GM19397 (cell line): ENCODE data around the gene ATXN10.
"Not testable (repeated sequence)": the region's sequence is repeated elsewhere in the genome, so short reads cannot be mapped to it uniquely, and the experiment has no call there.

Source experiments
- ATAC-seq: cut with Tn5 transposase; IDR thresholded peaks from one replicate; pipeline ENCODE4 v1.9.1; 2021; ENCODE audit warnings: mild to moderate bottlenecking, moderate library complexity; ENCODE audit not compliant: unreplicated experiment

The ATXN10 gene

DNA sequence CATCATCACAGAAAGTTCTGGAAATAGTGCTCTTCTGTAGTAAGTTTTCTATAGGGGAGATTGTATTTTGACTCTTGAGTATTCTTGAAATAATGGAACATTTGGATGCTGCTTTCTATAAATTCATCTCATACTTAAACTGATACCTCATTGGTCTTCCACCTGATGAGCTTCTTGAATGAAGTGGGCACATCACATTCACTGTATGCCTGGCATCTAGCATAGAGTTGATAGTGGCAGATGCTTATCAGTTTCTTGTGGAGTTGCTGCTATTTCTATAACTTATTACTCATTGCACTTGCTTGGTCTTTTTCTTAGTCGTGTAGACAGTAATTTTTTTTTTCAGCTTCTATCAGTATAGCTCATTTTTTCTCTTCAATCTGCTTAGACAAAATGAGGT is 5.4 kb downstream of the ATXN10 start:
- no peak for ATAC-seq

DNA sequence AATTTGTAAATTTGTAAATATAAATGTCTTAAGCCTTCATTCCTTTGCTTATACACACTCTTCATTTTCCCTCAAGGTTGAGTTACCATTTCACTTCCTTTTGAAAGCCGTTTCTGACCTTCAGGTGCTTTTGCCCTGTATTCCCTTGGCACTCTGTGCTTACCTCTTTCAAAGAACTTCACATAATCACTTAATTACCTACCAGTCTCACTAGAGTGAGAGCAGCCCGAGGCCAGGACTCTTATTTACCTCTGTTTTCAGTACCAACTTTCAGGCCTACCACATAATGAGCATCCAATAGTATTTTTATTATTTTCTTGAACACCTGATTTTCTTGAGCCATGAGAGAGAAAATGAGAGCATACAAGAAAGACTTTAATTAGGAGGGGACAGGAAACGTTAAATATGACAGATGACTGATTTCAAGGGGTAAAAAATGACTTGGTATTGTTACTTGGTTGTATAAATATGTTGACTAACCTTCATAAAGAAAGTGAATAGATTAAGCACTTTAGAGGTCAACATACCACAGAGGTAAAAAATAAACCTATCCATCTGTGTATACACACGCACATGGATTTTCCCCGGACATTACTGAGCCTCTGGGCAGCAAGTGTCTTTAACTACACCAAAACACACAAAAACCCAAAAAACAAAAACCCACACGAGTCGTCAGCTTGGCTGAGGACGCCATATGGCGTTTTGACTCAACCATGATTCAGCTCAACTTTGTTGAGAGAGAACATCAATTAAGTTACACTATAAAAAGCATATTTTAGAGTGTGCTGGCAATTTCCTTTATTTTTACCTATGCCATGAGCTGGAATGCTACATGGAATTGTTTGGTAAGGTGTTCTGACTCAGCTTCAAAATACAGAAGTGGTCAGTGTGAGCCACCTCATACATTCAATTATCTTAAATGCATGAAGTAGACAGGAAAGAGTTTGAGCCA is 7.6 kb downstream of the ATXN10 start:
- ATAC-seq: no peak

DNA sequence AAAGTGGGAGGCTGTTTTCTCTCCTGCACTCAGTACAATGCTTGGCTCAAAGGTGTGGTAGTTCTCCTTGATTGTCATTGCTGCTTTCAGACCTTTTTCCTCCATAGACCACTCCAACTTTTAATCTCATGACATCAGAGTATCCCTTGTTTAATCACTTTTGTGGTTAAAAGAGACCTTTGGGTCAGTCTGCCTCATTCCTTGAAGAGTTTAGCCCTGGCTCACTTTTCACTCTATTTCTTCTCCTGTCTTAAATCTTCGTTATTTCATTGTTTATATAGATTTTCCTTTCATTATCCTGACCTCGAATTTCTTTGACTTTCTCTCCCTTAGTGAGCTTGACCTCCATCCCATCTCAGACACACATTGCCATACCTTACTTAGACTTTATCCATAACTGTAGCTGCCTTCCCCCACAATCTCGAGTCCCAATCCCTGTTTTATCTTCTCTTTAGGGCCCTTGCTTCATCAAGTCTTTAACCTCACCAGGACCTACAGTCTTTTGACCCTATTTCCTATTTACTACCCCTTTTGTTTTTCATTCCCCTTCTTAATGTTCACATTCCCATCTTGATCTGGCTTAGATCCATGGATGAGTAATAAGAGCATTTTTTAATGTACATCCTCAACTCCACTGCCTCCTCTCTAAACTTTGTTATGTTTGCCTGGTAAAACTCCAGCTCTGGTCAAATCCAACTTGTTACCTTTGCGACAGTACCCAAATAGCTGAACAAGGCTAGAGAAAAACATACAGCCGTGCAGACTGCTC is 9.5 kb downstream of the ATXN10 start:
- no peak for ATAC-seq

DNA sequence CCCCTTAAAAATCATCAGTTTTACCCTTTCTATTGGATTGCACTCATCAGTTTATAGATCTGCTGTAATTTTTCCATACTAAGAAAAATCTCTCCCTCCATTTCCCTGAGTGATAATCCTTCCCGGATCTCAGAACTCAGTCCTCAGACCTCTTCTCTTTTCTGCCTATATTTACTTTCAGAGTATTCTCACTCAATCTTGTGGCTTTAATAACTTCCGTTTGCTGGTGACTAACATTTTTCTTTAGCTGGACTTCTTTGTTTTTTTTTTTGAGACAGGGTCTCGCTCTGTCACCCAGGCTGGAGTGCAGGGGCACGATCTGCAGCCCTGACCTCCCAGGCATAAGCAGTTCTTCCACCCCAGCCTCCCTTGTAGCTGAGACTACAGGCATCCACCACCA is 10.4 kb downstream of the ATXN10 start:
- no peak for ATAC-seq

DNA sequence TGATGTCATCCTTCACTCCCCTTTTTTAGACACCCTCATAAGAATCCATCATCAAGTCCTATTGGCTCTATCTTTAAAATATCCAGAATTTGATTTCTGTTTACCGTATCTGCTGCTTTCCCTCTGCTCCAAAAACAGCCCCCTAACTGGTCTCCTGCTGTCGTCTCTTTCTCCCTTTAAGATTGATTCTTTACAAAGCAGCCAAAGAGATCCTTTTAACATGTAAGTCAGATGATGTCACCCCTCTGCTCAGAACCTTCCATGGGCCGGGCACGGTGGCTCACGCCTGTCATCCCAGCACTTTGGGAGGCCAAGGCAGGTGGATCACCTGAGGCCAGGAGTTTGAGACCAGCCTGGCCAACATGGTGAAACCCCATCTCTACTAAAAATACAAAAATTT is 11.1 kb downstream of the ATXN10 start:
- ATAC-seq: not testable (repeated sequence)

DNA sequence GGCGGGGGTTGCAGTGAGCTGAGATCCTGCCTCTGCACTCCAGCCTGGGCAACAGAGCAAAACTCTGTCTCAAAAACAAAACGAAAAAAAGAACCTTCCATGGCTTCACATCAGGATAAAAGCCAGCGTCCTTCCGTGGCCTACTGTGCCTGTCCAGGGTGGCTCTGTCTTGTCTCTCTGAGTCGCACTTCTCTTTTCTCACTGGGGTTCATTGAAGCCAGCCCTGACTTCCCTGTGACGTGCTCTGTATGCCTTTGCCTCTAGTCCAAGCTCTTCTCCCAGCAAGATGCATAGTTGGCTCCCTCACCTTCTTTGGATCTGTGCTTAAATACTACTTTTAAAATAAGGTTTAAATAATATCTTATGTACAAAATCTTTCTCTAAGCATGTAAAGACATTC is 11.6 kb downstream of the ATXN10 start:
- ATAC-seq: no peak

DNA sequence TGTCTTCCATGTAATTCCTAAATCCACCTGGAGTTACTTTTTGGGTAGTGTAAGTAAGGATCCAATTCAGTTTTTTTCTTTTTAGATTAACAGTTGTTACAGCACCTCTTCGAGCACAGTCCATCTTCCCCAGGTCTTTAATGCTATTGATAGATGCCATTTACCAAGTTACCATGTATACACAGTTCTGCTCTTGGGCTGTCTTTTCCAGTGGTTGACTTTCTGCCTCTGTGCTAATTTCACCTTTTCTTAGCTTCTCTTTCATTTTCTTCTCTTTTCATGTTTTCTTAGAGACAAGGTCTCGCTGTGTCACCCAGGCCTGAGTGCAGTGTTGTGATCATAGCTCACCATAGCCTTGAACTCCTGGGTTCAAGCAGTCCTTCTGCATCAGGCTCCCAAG is 12.0 kb downstream of the ATXN10 start:
- no peak for ATAC-seq

DNA sequence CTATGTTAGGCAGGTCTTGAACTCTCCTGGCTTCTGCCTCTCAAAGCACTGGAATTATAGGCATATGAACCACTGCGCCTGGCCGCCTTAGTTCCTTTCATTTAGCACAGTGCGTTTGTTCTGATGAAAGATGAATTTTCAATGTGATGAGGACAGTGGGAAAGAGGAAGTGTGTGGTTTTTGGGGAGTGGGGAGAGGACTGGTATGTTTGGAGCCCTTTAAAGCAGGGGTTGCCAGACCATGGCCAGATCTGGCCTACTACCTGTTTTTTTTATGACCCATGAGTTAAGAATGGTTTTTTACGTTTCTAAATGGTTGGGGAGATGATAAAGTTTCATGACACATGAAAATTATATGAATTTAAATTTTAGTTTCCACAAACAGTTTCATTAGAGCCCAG is 12.5 kb downstream of the ATXN10 start:
- ATAC-seq: no peak

DNA sequence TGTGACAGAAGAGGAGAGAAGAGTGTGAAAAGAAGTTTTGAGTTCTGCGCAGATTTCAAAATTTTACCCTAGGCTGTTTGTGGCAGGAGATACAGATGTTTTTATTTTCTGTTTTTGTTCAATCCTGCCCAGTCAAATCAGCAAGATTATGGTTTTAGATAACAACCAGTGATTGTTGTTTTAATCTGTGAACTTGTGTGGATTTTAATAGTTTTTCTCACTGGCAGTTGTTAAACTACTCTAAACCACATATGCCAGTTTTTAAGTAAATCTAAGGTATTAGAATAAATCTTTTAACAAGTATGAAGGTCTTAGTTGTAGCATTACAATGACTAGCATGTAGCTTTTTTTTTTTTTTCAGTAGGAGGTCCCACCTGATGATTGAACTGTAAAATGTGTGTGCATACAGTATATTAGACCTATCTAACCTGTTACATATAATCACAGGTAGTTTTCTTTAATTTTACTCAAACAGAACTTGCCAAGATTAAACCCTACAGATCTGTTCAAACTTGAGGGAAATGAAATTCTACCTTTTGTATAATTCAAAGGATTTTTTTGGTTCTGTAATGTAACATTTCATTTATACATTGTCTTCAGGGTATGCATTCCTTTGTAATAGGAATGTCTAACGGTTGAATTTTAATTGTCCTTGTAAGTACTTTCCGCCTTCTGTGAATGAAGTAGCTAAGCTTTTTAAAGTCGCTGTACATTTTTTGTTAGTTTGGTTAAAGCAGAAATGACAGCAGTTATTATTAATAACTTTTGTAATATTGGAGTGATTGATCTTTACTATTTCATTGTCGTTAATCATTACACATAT is 13.3 kb downstream of the ATXN10 start:
- no peak for ATAC-seq

DNA sequence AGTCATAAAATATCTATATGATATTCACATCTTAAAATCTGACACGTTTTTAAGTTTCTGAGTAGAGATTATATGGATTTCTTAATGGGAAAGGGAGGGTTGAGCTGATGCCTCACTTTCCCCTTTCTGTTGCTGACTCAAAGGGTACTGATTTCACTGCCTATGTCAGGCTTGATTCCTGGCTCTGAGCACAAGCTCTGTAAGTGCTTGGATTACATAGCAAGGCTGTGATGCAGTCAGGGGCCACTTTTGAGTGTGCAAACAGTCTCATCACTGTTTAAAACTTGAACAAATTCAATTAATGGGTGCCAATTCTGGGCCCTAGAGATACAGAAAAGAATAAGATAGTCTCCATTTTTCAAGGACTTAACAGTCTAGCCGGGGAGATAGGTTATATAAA is 14.4 kb downstream of the ATXN10 start:
- no peak for ATAC-seq

DNA sequence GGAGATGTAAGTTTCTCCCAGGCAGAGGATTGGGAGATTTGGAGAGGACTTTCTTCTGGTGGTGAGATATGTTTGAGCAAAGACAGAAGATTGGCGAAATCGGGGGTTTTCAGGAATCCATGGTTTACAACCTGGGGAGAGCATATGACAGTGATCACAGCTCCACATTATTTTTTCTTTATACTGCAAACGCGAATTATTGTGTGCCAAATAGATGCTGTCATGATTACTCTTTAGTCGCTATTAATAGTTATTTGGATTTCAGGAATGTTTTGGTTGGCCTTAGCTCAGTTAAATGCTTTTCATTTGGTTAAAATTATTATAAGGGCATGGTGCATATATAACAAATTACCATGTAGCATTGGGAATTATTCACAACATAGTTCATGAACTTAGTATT is 15.2 kb downstream of the ATXN10 start:
- no peak for ATAC-seq

DNA sequence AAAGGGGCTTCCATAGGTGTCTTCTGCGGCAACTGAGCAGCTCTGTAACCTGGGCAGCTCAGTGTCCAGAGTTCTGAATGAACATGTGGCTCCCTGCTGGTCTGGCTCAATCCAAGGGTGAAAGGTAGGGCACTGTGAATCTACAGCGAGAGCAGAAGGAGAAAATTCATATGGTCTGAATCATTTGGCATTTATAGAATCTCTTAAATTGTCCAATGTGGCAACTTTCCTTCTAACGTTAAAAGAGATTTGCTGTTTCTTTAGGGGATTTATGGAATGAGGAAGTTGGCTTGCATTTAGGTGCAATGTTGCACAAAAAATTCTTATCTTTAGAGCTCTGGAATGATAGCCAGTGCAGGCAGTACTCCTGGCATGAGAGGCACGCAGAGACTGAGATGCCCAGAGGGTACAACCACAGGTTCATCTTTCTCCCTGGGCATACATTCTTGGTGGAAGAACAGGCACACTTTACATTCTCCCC is 17.0 kb downstream of the ATXN10 start:
- ATAC-seq: no peak

DNA sequence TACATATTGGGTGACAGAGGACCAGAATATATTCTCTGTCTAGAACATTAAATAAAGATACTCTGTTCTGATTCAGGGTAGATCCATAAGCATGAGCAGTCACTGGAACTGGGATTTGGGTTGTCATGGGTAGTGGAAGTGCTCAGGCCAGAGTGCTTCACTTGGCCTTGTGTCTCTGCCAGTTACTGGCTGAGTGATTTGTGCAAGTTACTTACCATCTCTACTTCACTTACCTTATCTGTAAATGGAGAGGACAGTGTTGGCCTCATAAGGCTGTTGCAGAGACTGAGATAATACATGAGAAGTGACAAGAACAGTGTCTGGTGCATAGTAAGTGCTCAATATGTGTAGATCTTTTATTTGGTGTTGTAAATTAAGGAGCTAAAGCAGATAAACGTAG is 17.6 kb downstream of the ATXN10 start:
- no peak for ATAC-seq

DNA sequence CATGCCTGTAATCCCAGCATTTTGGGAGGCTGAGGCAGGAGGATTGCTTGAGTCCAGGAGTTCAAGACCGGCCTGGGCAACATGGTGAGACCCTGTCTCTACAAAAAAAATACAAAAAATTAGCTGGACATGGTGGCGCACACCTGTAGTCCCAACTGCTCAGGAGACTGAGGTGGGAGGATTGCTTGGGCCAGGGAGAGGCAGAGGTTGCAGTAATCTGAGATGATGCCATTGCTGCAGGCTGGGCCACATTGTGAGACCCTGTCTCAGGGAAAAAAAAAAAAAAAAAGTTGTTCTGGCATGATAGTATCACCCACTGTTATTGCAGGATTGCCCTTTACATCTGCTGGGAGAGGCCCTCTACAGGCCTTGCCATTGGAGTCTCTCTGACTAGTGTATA is 18.4 kb downstream of the ATXN10 start:
- no peak for ATAC-seq

DNA sequence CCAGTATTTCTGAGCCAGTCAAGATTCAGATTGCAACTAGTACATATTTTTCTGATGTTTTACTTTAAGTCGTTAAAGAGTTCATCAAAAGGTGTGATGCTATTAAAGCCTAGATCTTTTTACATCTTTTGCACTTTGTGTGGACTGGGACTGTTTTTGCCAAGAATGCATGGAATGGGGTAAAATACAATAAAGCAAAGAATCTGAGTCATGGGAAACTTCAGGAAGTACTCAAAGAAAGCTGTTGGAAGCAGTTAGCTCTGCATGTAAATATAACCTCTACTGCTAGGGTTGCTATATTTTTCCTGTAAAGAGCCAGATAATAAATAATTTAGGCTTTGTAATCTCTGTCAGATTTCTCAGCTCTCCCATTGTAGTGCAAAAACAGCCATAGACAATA is 20.9 kb downstream of the ATXN10 start:
- no peak for ATAC-seq

DNA sequence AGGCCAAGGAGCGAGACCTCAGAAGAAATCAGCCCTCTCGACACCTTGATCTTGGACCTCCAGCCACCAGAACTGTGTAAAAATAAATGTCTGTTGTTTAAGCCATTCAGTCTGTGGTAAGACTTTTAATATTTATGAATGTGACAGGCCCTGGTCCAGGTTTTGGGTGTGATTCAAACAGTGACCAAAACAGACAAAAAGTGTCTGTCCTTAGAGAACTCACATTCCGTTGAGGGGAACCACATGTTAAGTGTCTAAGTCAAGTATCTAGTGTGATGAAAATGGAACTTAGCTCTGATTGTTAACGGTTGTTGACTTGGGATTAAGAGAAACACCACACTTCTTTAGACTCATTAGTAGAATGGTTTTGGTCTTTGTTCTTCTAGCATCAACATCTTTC is 22.2 kb downstream of the ATXN10 start:
- no peak for ATAC-seq

DNA sequence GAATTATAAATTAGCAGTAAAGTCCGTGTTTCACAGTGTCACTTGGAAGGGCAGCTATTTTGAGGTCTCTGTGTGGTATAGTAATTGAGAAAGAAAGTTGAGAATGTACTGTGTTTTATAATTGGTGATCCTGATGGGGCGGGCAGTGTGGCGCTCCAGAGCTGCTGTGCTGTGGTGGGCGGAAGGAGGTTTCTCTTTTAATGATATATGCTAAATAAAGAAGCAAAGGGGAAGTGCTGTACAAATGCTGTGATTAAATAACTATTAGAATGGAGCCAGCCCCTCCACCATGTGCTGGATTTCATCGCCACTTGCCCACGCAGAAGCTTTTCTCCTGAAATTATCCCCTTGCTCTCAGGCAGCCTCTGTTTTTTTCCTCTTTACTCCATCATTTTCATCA is 24.6 kb downstream of the ATXN10 start:
- no peak for ATAC-seq

DNA sequence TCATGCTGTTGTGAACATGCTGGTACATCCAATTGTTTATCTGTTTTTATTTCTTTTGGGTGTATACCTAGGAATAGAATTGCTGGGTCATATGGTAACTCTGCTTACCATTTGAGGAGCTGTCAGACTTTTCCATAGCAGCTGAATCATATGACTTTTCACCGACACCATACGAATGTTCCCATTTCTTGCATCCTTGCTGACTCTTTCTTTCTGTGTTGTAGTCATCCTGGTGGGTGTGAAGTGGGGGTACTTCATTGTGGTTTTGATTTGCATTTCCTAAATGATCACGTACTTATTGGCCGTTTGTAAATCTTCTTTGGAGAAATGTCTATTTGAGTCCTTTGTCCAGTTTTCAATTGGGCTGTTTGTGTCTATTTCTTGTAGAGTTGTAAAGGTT is 26.5 kb downstream of the ATXN10 start:
- no peak for ATAC-seq

DNA sequence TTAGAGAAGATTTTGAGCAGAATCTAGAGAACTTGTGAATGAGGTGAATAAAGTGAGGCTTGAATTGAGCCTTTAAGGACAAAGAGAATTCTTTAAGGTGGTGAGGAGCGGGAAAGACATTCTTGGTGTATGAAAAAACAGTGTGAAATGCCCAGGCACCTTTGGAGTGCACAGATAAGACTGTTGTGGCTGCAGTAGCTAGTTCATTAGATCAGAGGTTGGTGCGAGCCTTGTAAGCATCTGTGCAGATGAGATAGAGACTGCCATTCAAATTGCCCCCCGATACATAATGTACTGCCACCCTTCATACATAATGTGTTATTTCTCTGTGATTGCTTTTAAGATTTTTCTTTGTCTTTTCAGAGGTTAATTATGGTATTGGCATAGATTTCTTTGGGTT is 31.3 kb downstream of the ATXN10 start:
- ATAC-seq: no peak

DNA sequence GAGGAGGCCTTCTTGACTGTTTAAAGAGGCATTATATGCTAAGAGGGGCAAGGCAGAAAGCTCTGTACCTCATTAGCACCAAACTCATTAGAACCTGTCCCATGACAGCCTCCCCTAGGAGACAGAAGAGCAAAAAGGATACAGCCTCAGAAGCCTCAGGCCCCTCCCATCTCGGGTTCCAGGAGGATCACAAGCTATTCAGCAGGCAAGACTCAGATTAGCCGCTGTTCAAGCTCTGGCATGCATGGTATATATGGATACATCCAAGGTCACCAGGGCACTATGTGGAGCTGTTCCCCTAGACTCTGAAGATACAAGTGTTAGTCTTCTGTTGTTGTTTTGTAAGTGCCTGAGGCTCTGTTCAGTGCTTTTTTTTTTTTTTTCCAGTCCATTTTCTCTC is 32.1 kb downstream of the ATXN10 start:
- no peak for ATAC-seq

DNA sequence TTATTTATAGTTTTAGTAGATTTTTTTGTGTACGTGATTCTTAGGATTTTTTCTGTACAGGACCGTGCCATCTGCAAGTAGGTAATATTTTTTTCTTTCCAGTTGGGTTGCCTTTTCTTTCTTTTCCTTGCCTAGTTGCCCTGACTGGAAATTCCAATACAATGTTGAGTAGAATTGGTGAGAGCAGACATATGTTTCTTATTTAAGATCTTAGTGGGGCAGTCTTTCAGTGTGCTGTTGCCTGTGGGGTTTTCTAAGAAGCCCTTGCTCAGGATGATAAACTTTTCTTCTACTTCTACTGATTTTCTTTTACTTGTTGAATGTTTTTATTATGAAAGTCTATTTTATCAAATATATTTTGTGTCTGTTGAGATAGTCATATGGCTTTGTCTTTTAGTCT is 33.0 kb downstream of the ATXN10 start:
- no peak for ATAC-seq
